Common myeloid progenitor, CD34-positive (primary cell): ENCODE data around the gene ZBTB24.
A peak's percentile ranks its signal among the peaks of the same experiment; 100 is the strongest.
"Not testable (repeated sequence)": the region's sequence is repeated elsewhere in the genome, so short reads cannot be mapped to it uniquely, and the experiment has no call there.

Source experiments
- CTCF ChIA-PET: fragments of 350-600 bp; sonication (Branson Sonifier 250); formaldehyde crosslinking; loops from one replicate; lab custom pipeline; 2021; ENCODE audit warnings: antibody characterized with exemption; lab: Charles Lee
- POLR2A ChIA-PET: fragments of 350-600 bp; sonication (Branson Sonifier 250); formaldehyde crosslinking; loops from one replicate; lab custom pipeline; 2021; ENCODE audit warnings: antibody characterized with exemption; lab: Charles Lee
- DNase-seq, 3 donors: peaks; one replicate each; pipeline versions ENCODE4 v3.0.0 to v3.0.0-alpha.2; 2013
- H3K27ac ChIP-seq, 2 experiments: 1 replicate in 1 of 2; 2 replicates in 1 of 2; pipeline ENCODE4 v1.7.0; 2013; ENCODE audit warnings: inconsistent platforms in 2 of 2, low read length in 2 of 2, mild to moderate bottlenecking in 2 of 2, low read depth in 1 of 2, moderate library complexity in 1 of 2; ENCODE audit not compliant: severe bottlenecking in 2 of 2, insufficient read depth in 1 of 2, poor library complexity in 1 of 2
- H3K27me3 ChIP-seq, 5 experiments: replicated peaks in 2 of 5; 1 replicate in 3 of 5; 2 replicates in 2 of 5; pipeline versions ENCODE4 v1.6.1 to v1.7.0; 2013; ENCODE audit warnings: low read length in 4 of 5, mild to moderate bottlenecking in 2 of 5, moderate library complexity in 2 of 5, inconsistent platforms in 1 of 5; ENCODE audit not compliant: insufficient read depth in 5 of 5, control insufficient read depth in 4 of 5
- H3K36me3 ChIP-seq, 4 experiments: 1 replicate in 2 of 4; 2 replicates in 2 of 4; pipeline versions ENCODE4 v1.6.1 to v1.7.0; 2013; ENCODE audit warnings: low read length in 3 of 4, control low read depth in 1 of 4, mild to moderate bottlenecking in 1 of 4; ENCODE audit not compliant: control insufficient read depth in 4 of 4, insufficient read depth in 4 of 4
- H3K4me1 ChIP-seq, 4 experiments: 1 replicate in 3 of 4; 2 replicates in 1 of 4; pipeline versions ENCODE4 v1.6.1 to v1.7.1; 2013; ENCODE audit warnings: low read length in 3 of 4, mild to moderate bottlenecking in 3 of 4, control low read depth in 1 of 4, inconsistent platforms in 1 of 4, moderate library complexity in 1 of 4; ENCODE audit not compliant: control insufficient read depth in 4 of 4, insufficient read depth in 4 of 4; ENCODE audit errors: control extremely low read depth in 1 of 4
- H3K4me3 ChIP-seq, 7 experiments: 1 replicate in 4 of 7; 2 replicates in 3 of 7; pipeline versions ENCODE4 v1.5.1 to v1.7.0; 2013; ENCODE audit warnings: mild to moderate bottlenecking in 7 of 7, low read length in 6 of 7, moderate library complexity in 6 of 7, inconsistent platforms in 2 of 7, low read depth in 2 of 7, control low read depth in 1 of 7; ENCODE audit not compliant: insufficient read depth in 4 of 7, control insufficient read depth in 1 of 7; ENCODE audit errors: extremely low read depth in 1 of 7
- H3K9me3 ChIP-seq, 5 experiments: 1 replicate in 4 of 5; 2 replicates in 1 of 5; pipeline versions ENCODE4 v1.6.1 to v1.7.1; 2013; ENCODE audit warnings: low read length in 4 of 5, mild to moderate bottlenecking in 2 of 5, inconsistent platforms in 1 of 5, low read depth in 1 of 5, moderate library complexity in 1 of 5; ENCODE audit not compliant: control insufficient read depth in 4 of 5, insufficient read depth in 2 of 5; ENCODE audit errors: control extremely low read depth in 1 of 5
- WGBS: methylation state at CpG from one replicate; pipeline ENCODE4 v1.1.5; 2013; ENCODE audit not compliant: insufficient coverage; 5-methylcytosine and 5-hydroxymethylcytosine counted together

Gene ZBTB24

DNA sequence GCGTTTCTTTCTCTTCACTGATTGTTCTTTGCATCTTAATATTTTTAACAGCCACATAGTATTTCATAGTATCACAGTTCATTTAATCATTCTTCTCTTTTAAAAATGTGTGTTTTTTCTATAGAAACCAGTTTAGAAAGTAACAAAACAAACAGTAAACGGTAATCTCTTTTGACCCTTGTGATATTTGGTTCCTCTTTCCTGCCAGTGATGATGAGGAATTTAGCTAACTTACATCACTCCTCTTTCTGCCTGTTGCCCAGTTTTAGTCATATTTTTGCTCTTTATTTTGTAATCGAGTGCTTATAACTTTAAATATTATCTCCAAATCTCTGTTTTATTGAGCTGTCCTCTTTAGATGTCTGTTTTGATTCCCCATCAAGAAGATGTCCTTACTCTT lies 38.1 kb upstream of the ZBTB24 start:
- H3K27ac ChIP-seq = no peak overlapping the region
- ChIA-PET CTCF (interaction anchor here (0.7 to 1.0 kb wide), 3 partner anchors 10 to 518 kb away, joined by 3 to 4 read pairs (median 3); no protein-coding TSS in a partner anchor), POLR2A (interaction anchor here (0.6 kb wide), 1 partner anchor 36 kb away, joined by 4 read pairs; no protein-coding TSS in a partner anchor)
- no peak overlapping the region for H3K4me3 ChIP-seq
- H3K27me3 ChIP-seq = no peaks in the 10 kb centered on the region
- peaks cover 3 to 18% (median 12%) of the 10 kb centered on the region in 4 experiments for H3K4me1 ChIP-seq
- no peaks in the 10 kb centered on the region for H3K36me3 ChIP-seq
- DNase-seq = peak in 2 of 3 donors; percentile 64
- WGBS = 88% methylated on average over 1 of the region's 3 CpGs
- H3K9me3 ChIP-seq = peaks cover 0 to 17% (median 4%) of the 10 kb centered on the region in 5 experiments

GRCh38 chr6:109519647-109520046 lies 36.6 kb upstream of the ZBTB24 start:
- Histone ChIP-seq H3K4me1 (peaks cover 6 to 27% (median 19%) of the 10 kb centered on the region in 4 experiments), H3K9me3 (peaks cover 0 to 17% (median 4%) of the 10 kb centered on the region in 5 experiments)
- H3K27me3 ChIP-seq, H3K4me3 ChIP-seq, DNase-seq, H3K27ac ChIP-seq, POLR2A ChIA-PET, H3K36me3 ChIP-seq: not testable (repeated sequence)
- CTCF ChIA-PET = interaction anchor here (0.7 to 1.5 kb wide), 3 partner anchors 11 to 1826 kb away, joined by 3 to 4 read pairs (median 3); no protein-coding TSS in a partner anchor

GRCh38 chr6:109516929-109517328 lies 33.9 kb upstream of the ZBTB24 start:
- H3K36me3 ChIP-seq = no peaks in the 10 kb centered on the region
- WGBS = 0% methylated on average over 2 of the region's 3 CpGs
- H3K27ac ChIP-seq = peak overlapping the region in 1 of 2 experiments; percentile 9
- CTCF ChIA-PET = no interaction called here
- H3K4me3 ChIP-seq = peak overlapping the region in 3 of 7 experiments; percentile 7 to 84 (median 59)
- peak in 2 of 3 donors; percentile 11 to 57 for DNase-seq
- peaks cover 6 to 27% (median 19%) of the 10 kb centered on the region in 4 experiments for H3K4me1 ChIP-seq
- peaks cover 0 to 5% (median 0%) of the 10 kb centered on the region in 5 experiments for H3K9me3 ChIP-seq
- POLR2A ChIA-PET = no interaction called here
- H3K27me3 ChIP-seq = no peaks in the 10 kb centered on the region

DNA sequence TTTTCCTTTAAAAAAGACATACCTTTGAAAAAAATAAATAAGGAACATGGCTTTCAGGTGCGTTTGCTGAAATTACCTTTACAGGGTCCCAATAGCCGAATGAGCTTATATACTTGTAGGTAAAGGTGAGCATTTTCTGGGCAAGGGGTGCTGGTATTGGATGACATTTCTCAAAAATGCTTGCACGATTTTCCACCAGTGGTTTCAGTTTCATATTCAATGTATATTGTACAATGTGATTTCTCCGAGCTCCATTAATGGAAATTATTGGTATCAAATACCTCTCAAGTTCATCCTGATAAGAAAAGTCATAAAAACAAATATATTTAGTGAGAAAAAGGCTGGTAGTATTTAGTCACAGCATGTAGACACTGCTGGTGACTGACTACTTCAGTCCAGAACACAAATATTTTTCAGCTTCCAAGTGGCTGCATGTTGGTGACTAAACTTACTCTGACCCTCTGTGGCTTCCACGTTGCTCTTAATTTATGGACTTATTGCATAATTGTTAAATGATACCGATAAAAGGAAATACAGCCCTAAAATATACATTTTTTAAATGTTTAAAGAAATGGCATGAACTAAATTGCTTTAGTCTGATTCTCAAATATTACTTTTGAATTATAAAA lies 32.9 kb upstream of the ZBTB24 start:
- Histone ChIP-seq H3K9me3 (peaks cover 0 to 5% (median 0%) of the 10 kb centered on the region in 5 experiments), H3K27ac (peak overlapping the region in 1 of 2 experiments; percentile 70), H3K36me3 (no peaks in the 10 kb centered on the region), H3K27me3 (no peaks in the 10 kb centered on the region), H3K4me1 (peaks cover 6 to 27% (median 19%) of the 10 kb centered on the region in 4 experiments), H3K4me3 (peak overlapping the region in 6 of 7 experiments; percentile 45 to 84 (median 55))
- 53% methylated on average over 2 of the region's 6 CpGs for WGBS
- POLR2A ChIA-PET = no interaction called here
- peak; percentile 21 to 62 (median 47) for DNase-seq
- CTCF ChIA-PET = interaction anchor here (0.7 to 1.6 kb wide), 5 partner anchors 9 to 524 kb away, joined by 3 to 6 read pairs (median 3); no protein-coding TSS in a partner anchor

DNA sequence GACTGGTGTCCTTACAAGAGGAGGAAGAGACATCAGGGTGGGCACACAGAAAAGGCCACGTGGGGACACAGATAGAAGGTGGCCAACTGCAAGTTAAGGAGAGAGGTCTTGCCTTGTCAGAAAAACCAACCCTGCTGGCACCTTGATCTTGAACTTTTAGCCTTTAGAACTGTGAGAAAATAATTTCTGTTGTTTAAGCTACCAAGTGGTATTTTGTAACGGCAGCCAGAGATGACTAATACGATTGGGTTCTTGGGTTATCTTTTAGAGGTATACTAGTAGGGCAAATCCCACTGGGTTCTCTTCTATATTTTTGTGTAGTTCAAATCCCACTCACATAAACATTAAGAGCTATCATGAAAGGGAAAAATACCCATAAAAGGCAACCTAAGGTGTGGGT lies 31.9 kb upstream of the ZBTB24 start:
- Histone ChIP-seq H3K27me3 (no peaks in the 10 kb centered on the region), H3K4me3 (peak overlapping the region in 1 of 7 experiments; percentile 84), H3K9me3 (peaks cover 0 to 5% (median 0%) of the 10 kb centered on the region in 5 experiments), H3K4me1 (peaks cover 6 to 27% (median 19%) of the 10 kb centered on the region in 4 experiments), H3K27ac (no peak overlapping the region), H3K36me3 (no peaks in the 10 kb centered on the region)
- ChIA-PET POLR2A (no interaction called here), CTCF (interaction anchor here (1.3 to 1.6 kb wide), 2 partner anchors 12 to 19 kb away, joined by 4 to 6 read pairs; no protein-coding TSS in a partner anchor)
- 100% methylated on average over 1 of the region's 3 CpGs for WGBS
- no peak for DNase-seq

DNA sequence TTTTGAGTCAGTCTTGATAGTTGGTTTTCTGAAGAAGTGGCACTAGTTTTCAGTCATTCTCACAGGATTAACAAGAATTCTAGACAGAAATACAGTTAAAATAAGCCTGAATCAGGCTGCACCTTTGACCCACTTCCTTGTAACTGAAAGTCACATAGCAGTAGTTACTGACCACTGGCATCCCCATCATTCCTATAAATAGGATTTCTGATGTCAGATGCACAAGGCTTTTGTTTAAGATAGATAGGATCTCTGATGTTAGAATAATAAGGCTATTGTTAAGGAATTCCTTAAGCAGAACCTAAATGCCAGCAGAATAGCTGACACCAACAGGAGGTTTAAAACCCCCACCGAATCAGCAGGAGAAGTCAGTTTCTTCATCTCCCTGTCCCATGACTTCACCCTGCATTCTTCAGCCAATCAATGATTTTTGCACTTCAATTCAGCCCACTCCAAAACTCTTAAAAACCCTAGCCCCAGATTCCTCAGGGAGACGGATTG lies 30.6 kb upstream of the ZBTB24 start:
- CTCF ChIA-PET = no interaction called here
- 100% methylated on average over 2 of the region's 2 CpGs for WGBS
- H3K4me1 ChIP-seq = peaks cover 6 to 27% (median 19%) of the 10 kb centered on the region in 4 experiments
- H3K27ac ChIP-seq = no peak overlapping the region
- POLR2A ChIA-PET = no interaction called here
- H3K4me3 ChIP-seq = no peak overlapping the region
- no peaks in the 10 kb centered on the region for H3K27me3 ChIP-seq
- H3K36me3 ChIP-seq = no peaks in the 10 kb centered on the region
- peaks cover 0 to 2% (median 0%) of the 10 kb centered on the region in 5 experiments for H3K9me3 ChIP-seq
- DNase-seq = no peak
